Fibroblast of skin of right biceps (primary cell): ENCODE data around the gene IGFALS.
"Not testable (repeated sequence)": the region's sequence is repeated elsewhere in the genome, so short reads cannot be mapped to it uniquely, and the experiment has no call there.

Experiments
- DNase-seq: peaks from one replicate; pipeline ENCODE4 v3.0.0-alpha.2; 2013

The IGFALS gene

DNA sequence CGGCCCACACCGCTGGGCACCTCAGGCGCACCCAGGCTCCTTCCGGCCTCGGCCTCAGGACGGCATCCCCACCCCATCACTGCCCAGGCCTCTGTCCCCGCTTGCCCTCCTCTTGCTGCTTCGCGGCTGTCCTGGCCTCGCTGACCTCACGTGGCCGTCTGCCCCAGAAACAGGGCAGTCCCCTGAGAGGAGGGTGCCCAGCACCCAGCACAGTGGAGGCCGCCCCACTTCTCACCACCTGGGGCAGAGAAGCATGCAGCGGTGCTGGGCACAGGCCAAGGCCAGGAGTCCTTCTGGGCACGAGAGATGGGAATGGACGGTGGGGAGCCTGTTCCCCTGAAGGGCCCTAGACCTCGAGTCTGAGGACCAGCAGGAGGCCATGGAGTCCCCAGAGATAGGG, 24.2 kb upstream of the IGFALS start:
- DNase-seq, result no peak

- no peak for DNase-seq
Observed at GRCh38 chr16:1817276-1817589, 23.7 kb upstream of the IGFALS start.

- no peak for DNase-seq
Observed at GRCh38 chr16:1816396-1817275, 23.1 kb upstream of the IGFALS start.

- no peak for DNase-seq
Observed at GRCh38 chr16:1815461-1815860, 22.0 kb upstream of the IGFALS start.

DNA sequence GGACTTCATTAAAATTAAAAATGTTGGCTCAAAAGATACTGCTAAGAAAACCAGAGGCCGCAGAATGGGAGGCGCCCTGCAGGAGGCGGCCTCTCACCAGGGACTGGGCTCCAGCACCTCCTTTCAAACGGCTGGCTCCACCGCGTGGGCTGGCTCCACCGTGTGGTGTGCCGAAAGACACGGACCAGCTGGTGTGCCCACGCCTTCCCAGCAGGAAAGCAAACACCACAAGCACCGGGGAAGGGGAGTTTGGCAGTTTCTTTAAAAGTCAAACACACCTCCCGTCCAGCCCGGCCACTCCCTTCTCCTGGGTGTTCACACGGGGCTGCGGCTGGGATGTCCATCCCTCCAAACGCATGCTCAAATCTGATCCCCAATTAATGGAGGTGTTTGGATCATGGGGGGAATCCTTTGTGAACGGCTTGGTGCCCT, 19.2 kb upstream of the IGFALS start:
- peak; percentile 52 for DNase-seq

- DNase-seq, result no peak
Observed at GRCh38 chr16:1810536-1810935, 17.0 kb upstream of the IGFALS start.

DNA sequence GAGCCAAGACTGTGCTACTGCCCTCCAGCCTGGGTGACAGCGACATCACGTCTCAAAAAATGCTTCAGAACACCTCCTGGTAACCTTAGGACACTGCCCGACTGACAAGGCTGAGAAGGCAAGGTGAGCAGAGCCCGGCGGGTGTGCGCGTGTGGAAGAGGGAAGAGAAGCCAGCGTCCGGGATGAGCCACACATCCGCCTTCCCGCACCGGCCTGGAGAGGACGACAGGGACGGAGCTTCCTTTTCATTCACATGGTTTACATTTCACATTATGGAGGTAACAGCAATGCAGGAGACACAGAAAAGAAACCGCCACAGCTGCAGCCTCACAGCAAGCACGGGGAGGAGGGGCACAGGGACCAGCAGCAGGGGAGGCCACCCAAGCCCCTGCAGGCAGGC, 16.6 kb upstream of the IGFALS start:
- DNase-seq, result no peak

DNA sequence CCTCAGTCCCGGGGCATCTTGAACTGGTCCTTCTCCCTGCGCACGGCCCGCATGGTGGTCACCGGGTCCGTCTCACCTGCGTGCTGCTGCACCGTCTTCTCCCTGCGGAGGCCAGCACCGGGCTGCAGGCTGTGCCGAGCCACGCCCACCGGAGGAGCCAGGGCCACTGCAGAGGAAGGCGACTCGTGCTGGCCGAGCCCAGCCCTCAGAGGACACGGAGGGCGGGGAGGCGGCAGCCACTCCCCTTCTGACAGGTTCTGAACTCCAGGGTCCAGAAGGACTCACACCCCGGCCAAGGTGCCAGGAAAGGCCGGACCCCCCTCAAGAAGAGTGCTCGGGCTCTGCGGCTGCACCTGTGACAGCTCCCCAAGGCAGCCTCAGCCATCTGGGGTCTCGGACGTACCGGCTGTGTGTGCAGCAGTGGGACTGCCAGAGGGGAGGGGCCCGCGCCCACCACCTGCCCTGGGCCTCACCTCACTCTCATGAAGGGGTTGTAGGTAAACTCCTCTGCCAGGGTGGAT, 15.8 kb upstream of the IGFALS start:
- DNase-seq, result no peak

DNA sequence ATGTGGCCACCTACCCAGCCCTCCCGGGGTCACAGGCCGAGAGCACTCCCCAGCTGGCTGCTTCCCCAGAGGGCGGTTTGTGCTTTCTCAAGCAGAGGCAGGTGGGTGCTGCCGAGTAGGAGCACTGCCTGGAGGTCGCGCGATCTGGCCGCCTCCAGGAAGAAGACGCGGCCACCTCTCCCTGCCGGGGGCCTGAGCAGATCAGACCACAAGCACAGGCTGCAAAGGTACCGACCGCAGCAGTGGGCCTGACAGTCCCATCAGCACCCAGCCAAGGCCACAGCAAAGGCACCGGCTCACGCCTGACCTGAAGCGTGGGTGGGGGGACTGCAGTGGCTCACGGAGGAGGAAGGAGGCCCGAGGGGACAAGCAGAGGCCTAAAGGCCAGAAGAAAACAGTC, 15.2 kb upstream of the IGFALS start:
- no peak for DNase-seq

- no peak for DNase-seq
Observed at GRCh38 chr16:1807626-1808025, 14.1 kb upstream of the IGFALS start.

DNA sequence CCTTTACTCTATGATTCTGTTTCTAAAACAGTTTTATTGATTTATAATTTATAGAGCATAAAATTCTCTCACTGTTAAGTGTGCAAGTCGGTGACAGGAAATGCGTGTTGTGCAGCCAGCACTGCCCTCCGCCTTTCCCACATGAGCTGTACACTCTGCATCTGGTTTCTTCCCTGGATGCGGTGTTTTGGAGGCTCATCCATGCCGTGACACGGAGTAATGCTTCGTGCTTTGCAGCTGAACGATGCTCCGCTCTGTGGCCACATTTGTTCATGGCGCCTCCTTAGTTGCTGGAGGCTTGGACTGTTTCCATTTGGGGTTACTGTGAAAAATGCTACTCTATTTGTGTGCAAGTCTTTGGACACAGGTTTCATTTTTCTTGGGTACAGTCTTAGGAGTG, 7.2 kb upstream of the IGFALS start:
- DNase-seq, result no peak

- not testable (repeated sequence) for DNase-seq
Observed at GRCh38 chr16:1799263-1799662, 5.8 kb upstream of the IGFALS start.

DNA sequence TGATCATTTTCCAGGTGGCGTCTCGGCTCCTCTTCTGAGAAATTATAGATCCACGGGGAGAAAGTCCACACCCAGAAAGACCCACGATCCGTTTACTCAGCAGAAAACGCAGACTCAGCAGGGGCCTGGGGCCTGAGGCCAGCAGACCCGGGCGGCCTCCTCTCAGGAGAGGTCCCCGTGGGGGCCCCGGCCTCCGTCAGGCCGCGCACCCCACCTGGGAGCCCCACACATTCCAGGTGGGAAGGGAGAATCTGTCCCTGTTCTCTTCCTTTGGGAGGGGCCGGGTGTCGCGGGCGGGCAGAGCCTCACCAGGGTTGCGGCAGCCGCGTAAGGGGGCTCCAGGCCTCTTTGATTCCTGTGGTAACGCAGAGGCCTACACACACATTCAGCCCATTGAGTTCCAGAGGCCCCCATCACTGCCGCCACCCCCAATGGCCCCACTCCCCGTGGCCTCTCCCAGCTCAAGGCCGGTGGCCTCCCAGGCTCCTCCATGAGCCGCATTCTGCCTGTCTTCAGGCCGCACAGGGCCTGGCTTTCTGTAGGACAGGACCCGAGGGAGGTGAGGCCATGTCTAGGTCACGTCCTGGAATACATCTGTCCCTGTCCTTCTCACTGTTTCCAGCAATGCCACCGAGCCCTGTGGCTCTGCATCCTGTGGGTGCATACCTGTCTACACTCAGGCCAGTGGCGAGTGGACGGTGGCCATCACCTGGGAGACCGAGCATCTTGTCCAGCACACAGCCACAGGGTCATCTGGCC, 1.6 kb upstream of the IGFALS start:
- DNase-seq, result no peak

DNA sequence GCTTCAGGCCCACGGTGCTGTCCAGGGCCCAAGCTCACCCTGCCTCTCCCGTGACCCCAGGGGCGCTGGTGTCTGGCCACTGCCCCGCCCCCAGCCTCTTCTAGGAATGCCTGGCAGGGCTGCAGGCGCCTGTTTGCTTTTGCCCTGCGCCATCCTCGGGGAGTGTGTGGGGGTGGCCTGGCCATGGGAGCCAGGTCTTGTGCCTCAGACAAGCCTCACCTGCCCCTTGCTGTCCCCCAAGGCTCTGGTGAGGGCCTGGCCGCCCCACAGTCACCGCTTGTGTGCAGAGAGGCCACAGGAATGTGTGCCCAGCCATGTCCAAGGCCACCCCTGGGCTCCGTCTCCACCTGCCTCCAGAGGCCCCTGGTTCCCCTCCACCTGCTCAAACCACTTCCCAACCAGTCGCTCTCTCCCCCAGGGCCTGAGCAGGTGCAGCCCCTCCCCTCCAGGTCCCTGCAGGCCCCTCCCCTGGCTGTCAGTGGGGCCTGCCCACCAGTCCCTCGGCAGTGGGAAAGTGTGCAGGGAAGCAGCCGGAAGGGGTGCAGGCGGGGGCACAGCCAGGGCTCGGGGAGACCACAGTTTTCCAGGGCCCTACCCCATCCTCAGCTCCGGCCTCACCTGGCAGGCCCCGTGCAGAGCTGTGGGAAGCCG, 841 bp upstream of the IGFALS start:
- no peak for DNase-seq

- DNase-seq, result no peak
Observed at GRCh38 chr16:1792836-1793577, 498 bp downstream of the IGFALS start.

DNA sequence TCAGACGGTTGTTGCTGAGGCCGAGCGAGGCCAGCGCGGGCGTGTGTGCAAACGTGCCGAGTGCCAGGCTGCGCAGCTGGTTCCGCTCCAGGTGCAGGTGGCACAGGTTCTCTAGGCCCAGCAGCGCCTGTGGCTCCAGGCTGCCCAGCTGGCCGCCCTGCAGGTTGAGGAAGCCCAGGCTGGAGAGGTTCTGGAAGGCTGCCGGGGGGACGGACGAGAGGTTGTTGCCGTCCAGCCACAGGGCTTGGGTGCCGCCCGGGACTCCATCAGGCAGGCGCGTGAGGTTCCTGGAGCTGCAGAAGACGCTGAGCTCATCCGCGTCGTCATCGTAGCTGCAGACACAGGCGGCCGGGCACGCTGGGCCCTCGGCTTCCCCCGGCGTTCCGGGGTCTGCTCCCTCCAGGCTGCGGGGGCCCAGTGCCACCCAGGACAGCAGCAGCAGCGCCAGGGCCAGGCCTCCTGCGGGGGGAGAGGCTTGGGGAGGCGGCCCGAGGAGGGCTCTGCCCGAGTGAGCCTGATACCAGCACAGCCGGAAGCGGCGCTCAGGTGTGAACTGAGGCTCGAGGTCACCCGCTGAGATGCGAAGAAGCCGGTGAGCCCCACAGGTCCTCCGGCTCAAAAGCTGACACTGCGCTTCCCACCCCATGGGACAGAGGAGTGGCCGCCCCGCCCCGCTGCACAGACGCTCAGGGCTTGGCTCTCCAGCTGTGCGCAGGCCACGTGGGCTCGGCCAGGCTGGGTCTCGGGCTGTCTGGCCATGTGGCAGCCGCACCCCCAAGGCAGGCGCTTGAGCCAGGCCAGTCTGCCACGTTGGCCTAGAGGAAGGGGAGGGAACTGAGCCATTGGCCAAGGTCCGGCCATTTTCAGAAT, 1.3 kb downstream of the IGFALS start:
- no peak for DNase-seq

DNA sequence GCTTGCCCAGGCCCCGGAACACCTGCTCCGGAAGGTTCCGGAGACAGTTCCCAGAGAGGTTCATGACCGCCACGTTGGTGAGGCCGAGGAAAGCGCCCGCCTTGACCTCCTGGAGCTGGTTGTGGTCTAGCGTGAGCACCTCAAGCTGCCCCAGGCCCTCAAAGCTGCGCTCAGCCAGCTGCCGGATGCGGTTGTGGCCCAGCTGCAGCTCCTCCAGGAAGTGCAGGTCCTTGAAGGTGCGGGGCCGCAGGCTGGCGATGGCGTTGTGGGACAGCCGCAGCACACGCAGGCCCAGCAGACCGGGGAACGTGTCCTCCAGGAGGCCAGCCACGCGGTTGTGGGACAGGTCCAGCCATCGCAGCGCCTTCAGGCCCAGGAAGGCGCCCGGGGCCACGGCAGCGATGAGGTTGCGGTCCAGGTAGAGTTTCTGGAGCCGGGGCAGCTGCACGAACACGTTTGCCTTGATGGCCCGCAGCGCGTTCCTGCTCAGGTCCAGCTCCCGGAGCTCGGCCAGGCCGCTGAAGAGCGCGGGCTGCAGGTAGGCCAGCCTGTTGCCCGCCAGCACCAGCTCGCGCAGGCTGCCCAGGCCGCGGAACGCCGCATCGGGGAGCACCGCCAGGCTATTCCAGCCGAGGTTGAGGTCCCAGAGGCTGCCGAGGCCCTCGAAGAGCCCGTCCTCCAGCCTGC, 2.1 kb downstream of the IGFALS start:
- no peak for DNase-seq

GRCh38 chr16:1790611-1791255, 2.8 kb downstream of the IGFALS start:
- DNase-seq, result no peak

DNA sequence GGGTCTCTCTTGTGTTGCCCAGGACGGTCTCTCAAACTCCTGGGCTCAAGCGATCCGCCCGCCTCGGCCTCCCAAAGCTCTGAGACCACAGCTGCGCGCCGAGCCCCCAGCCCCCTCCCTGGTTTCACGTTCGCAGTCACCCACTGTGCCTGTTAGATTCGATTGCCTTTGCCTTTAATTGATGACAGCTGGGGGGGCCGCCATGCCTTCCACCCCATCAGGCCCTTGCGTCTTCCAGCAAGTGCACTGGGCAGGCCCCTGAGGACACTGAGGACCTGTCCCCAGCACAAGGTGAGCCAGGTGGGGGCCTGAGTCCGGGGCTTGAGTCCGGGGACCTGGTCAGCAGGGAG, 3.3 kb downstream of the IGFALS start:
- no peak for DNase-seq

DNA sequence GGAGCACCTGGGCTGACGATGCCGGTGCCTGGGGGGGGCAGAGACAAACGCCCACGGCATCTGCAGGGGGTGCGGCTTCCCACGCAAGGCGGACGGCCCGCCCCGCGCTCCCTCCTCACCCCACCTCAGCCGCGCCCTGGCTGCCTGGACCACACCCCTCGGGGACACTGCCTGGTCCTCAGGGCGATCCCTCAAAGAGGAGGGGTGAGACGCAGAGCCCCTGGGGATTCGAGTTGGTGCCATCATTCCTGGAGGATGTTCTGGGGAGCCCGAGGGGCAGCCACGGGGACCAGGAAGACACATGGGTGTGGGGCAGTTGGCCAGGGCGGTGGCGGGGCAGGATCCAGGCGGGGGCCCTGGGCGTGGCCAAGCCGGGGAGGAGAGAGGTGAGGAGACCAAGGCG, 3.9 kb downstream of the IGFALS start:
- no peak for DNase-seq

GRCh38 chr16:1788708-1789100, 4.8 kb downstream of the IGFALS start:
- no peak for DNase-seq
